GM06990 (cell line): ENCODE measurements around the gene RSBN1.

ENCODE experiments used
- DNase-seq: peaks from one replicate; pipeline ENCODE4 v3.0.0-alpha.2; 2011; ENCODE audit not compliant: insufficient read length; ENCODE audit errors: extremely low read depth
- H3K27me3 ChIP-seq: replicated peaks from 2 replicates; pipeline ENCODE4 v1.6.0; 2011; ENCODE audit warnings: low read length; ENCODE audit not compliant: control insufficient read depth, insufficient read depth
- H3K36me3 ChIP-seq: 2 replicates; pipeline ENCODE4 v1.5.1; 2011; ENCODE audit warnings: low read length; ENCODE audit not compliant: control insufficient read depth, insufficient read depth
- H3K4me3 ChIP-seq: replicated peaks from 2 replicates; pipeline ENCODE4 v1.5.1; 2011; ENCODE audit warnings: low read depth, mild to moderate bottlenecking, control low read depth, low read length
- TF ChIP-seq, protein P1 (sequence below): IDR thresholded peaks from 2 replicates; pipeline ENCODE4 v1.5.1; 2011; ENCODE audit warnings: low read length, control low read depth, mild to moderate bottlenecking, inconsistent platforms; ENCODE audit not compliant: insufficient read depth, poor library complexity, severe bottlenecking

RSBN1 gene

DNA sequence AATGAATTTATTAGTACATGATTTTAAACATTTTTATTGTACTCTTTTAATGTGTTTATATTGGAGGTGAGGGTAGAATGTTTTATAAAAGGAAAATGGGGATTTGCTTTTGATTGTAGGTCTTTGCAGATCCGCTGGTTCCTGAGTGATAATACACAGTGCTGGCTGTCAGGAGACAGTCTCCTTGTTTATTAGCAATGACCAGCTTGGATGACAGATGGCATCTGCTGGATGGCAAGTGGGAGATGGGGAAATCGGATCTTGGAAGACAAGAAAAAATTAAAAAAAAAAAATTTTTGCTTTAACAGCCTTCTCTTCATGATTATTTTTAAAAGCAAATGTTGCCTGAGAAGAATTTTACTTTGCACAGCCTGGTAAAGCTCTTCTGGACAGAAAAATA is 48.6 kb downstream of the RSBN1 start:
- H3K36me3 ChIP-seq, result peaks cover 4% of the 10 kb centered on the region
- H3K4me3 ChIP-seq, result no peak overlapping the region
- H3K27me3 ChIP-seq, result no peaks in the 10 kb centered on the region
- no peak for DNase-seq
- TF ChIP-seq, protein P1, sequence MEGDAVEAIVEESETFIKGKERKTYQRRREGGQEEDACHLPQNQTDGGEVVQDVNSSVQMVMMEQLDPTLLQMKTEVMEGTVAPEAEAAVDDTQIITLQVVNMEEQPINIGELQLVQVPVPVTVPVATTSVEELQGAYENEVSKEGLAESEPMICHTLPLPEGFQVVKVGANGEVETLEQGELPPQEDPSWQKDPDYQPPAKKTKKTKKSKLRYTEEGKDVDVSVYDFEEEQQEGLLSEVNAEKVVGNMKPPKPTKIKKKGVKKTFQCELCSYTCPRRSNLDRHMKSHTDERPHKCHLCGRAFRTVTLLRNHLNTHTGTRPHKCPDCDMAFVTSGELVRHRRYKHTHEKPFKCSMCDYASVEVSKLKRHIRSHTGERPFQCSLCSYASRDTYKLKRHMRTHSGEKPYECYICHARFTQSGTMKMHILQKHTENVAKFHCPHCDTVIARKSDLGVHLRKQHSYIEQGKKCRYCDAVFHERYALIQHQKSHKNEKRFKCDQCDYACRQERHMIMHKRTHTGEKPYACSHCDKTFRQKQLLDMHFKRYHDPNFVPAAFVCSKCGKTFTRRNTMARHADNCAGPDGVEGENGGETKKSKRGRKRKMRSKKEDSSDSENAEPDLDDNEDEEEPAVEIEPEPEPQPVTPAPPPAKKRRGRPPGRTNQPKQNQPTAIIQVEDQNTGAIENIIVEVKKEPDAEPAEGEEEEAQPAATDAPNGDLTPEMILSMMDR, result no peak

DNA sequence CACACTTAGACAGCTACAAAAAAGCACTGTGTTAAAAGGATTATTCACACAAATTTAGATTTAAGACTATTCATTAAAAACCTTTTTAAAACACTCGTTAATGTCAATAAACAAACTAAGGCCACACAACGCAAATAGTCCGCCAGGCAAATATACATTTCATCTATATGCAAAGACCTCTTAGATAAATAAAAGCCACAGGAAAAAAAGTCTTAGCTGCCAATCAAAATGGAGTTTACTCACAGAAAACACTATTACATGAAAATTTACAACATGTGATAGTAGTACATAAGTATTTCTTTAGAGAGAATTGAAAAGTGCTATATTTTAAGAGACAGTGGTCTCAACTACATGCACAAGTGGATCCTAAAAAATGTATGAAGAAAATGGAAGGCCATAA is 50.3 kb downstream of the RSBN1 start:
- Histone ChIP-seq H3K27me3 (no peaks in the 10 kb centered on the region), H3K4me3 (no peak overlapping the region), H3K36me3 (peaks cover 4% of the 10 kb centered on the region)
- DNase-seq, result no peak
- TF ChIP-seq, protein P1, result no peak

DNA sequence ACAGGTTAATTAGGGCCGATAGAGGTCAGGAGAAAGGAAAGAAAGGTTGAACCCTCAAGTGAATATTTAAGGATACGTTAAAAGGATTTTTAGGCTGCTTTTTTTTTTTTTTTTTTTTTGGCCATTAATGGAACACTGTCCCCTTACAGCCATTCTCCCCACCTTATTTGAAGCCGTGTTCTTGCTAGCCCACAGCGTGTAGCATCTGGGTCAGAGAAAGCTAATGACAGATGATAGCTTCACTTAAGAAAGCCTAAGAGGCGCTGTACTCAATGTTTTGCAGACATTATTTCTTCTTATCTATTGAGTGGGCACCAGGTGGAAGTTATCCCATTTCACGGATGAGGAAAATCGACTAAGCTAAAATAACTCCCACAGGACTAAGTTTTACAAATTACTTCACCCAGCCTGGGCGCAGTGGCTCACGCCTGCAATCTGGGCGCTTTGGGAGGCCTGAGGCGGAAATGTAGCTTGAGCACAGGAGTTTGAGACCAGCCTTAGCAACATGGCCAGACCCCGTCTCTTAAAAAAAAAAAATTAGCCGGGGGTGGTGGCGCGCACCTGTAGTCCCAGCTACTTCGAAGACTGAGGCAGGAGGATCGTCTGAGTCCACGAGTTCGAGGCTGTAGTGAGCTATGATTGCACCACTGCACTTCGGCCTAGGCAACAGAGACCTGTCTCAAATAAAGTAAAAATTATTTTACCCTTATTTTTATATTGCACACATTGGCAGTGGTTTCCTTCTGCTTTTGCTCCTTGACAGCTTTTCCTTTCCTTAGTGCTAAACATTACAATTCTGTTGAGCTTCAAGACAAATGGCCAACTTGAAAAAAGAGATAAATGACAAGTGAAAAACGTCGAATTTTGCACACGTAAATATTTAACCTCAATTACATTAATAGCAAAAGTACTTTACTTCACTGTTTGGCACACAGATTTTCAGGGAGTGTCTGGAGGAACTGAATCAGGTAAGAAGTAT is 51.9 kb downstream of the RSBN1 start:
- peak overlapping the region; percentile 76 for H3K4me3 ChIP-seq

DNA sequence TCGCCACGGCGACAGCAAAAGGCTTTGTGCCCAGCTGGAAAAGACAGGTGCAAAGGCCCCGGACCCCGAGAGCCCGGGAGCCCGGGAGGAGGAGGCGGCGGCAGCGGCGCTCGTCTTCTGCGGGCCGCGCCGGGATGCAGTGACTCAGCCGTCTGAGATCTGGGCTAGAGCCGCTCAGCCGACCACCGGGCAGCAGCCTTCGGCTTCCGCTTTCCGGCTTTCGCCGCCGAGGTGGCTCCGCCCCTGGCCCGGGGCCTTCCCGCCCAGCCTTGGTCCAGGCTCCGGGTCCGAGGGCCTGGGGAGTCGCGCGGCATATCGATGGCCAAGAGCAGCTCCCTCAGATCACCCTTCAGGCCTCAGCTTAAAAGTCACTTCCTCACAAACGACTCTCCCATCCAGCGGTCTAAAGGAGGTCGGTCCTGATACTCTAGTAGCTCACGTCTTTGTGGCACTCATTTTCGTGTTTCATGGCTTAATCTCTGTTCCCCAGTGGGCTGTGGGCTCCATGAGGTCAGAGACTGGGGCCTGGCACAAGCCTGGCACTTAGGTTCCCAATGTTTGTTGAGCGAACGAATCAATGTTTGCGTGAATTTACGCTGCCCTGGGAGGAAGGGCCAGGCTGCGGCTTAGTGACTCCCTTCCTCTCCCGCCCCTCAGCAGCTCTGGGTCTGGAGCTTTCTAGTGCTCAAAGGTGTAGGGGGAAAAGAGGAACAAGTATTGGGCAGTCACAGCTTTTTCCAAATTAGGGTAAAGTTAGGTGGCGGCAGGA is 52.8 kb downstream of the RSBN1 start, which contains the start of gene PHTF1:
Gene PHTF1 (minus strand): TSS at position 154 of the 769 bp plus-strand sequence. CDS start 783 bp downstream, outside the sequence.
- Histone ChIP-seq H3K36me3 (no peaks in the 10 kb centered on the region), H3K27me3 (no peaks in the 10 kb centered on the region), H3K4me3 (peak within 1 kb of the TSS; percentile 76)
- DNase-seq, result peak; percentile 89
- TF ChIP-seq, protein P1, result no peak

More for the DNA sequence above, 51.9 kb downstream of the RSBN1 start:
- no peak for DNase-seq
- Histone ChIP-seq H3K27me3 (no peaks in the 10 kb centered on the region), H3K36me3 (no peaks in the 10 kb centered on the region)
- TF ChIP-seq, protein P1, result no peak

DNA sequence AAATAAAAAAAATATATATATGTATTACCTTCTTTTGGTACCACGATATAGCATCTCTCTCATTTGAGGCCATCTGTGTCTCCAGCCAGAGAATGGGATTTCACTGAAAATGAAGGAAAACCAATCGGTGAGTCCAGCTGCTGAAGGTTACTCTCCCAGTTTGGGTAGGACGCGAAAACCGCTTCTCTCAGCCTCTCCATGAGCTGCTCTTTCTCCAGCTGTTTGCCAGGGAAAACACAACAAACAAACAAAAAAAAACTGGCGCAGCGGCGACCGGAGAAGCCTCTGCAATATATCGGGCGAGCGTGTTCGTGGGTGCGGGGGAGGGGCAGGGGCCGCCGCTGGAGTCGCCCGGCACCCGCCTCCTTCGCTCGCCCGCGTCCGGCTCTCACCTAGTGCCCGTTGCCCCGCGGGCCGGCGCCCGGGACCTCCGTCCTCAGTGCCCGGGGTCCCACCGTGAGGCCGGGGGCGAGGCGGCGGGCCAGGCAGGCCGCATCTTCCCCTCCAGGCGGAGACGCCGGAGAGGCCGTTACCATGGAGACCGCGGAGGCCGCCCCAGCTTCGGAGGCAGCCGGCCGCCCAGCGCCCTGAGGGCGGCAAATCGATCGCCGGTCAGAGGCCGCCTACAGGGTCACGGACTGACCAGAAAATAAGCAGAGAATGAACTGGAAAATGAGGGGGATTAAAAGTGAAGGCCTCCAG is 53.5 kb downstream of the RSBN1 start:
- TF ChIP-seq, protein P1, result no peak
- Histone ChIP-seq H3K4me3 (peak overlapping the region; percentile 76), H3K36me3 (no peaks in the 10 kb centered on the region), H3K27me3 (no peaks in the 10 kb centered on the region)
- peak; percentile 82 for DNase-seq
